BLaER1 treated with 17β-estradiol and CSF1 and Interleukin-3, amounts not matched to agents 10 nM and 100 nM (cell line): Measurements from ENCODE around the gene NKX6-2.
A peak's percentile ranks its signal among the peaks of the same experiment; 100 is the strongest.

ENCODE experiments used
- H3K27ac ChIP-seq, 11 experiments: shearing (Covaris generic); formaldehyde crosslinking; 2 replicates each; pipeline ENCODE4 v1.8.1; 2022
- H3K27me3 ChIP-seq, 11 experiments: shearing (Covaris generic); formaldehyde crosslinking; 2 replicates each; pipeline ENCODE4 v1.8.1; 2022
- H3K36me3 ChIP-seq, 11 experiments: shearing (Covaris generic); formaldehyde crosslinking; 2 replicates each; pipeline ENCODE4 v1.8.1; 2022
- H3K4me1 ChIP-seq, 10 experiments: shearing (Covaris generic); formaldehyde crosslinking; 2 replicates each; pipeline ENCODE4 v1.8.1; 2022
- H3K4me2 ChIP-seq, 11 experiments: shearing (Covaris generic); formaldehyde crosslinking; 2 replicates each; pipeline ENCODE4 v1.8.1; 2022
- H3K4me3 ChIP-seq, 10 experiments: shearing (Covaris generic); formaldehyde crosslinking; 2 replicates each; pipeline ENCODE4 v1.8.1; 2022
- H3K9ac ChIP-seq, 11 experiments: shearing (Covaris generic); formaldehyde crosslinking; 2 replicates each; pipeline ENCODE4 v1.8.1; 2022
- H3K9me3 ChIP-seq, 11 experiments: shearing (Covaris generic); formaldehyde crosslinking; replicated peaks in 1 of 11; 2 replicates each; pipeline ENCODE4 v1.8.1; 2022
- H4K20me1 ChIP-seq, 11 experiments: shearing (Covaris generic); formaldehyde crosslinking; 2 replicates each; pipeline ENCODE4 v1.8.1; 2022
- Cebpa-rat ChIP-seq, 11 experiments: shearing (Covaris generic); IDR thresholded peaks; 2 replicates each; pipeline ENCODE4 v1.8.1; 2022

NKX6-2 gene

GRCh38 chr10:132809232-132810140, 23.5 kb upstream of the NKX6-2 start:
- no peak overlapping the region for H3K9ac ChIP-seq
- no peak overlapping the region for H3K4me2 ChIP-seq
- H3K4me3 ChIP-seq = no peak overlapping the region
- no peaks in the 10 kb centered on the region for H3K27me3 ChIP-seq
- peaks cover 0 to 32% (median 21%) of the 10 kb centered on the region in 10 experiments; a peak in 15 of 20 replicates for H3K4me1 ChIP-seq
- H3K27ac ChIP-seq = no peak overlapping the region
- no peak for TF ChIP-seq Cebpa-rat (IDR thresholded peaks at IDR 0.05)
- no peaks in the 10 kb centered on the region for H3K36me3 ChIP-seq
- no peaks in the 10 kb centered on the region for H3K9me3 ChIP-seq
- peaks cover 0 to 21% (median 0%) of the 10 kb centered on the region in 11 experiments; a peak in 2 of 22 replicates for H4K20me1 ChIP-seq

GRCh38 chr10:132808383-132809231, 22.7 kb upstream of the NKX6-2 start:
- H3K4me1 ChIP-seq = peaks cover 0 to 24% (median 18%) of the 10 kb centered on the region in 10 experiments; a peak in 15 of 20 replicates
- no peak overlapping the region for H3K4me3 ChIP-seq
- no peak overlapping the region for H3K27ac ChIP-seq
- H4K20me1 ChIP-seq = peaks cover 0 to 17% (median 0%) of the 10 kb centered on the region in 11 experiments; a peak in 1 of 22 replicates
- no peak overlapping the region for H3K4me2 ChIP-seq
- no peak overlapping the region for H3K9ac ChIP-seq
- H3K36me3 ChIP-seq = no peaks in the 10 kb centered on the region
- no peaks in the 10 kb centered on the region for H3K27me3 ChIP-seq
- no peak for TF ChIP-seq Cebpa-rat (IDR thresholded peaks at IDR 0.05)
- no peaks in the 10 kb centered on the region for H3K9me3 ChIP-seq

GRCh38 chr10:132807621-132808049, 21.7 kb upstream of the NKX6-2 start:
- Histone ChIP-seq H3K4me2 (no peak overlapping the region), H3K27me3 (no peaks in the 10 kb centered on the region), H3K4me3 (no peak overlapping the region), H3K4me1 (peaks cover 0 to 24% (median 18%) of the 10 kb centered on the region in 10 experiments; a peak in 15 of 20 replicates), H3K27ac (no peak overlapping the region), H3K9me3 (no peaks in the 10 kb centered on the region), H3K9ac (no peak overlapping the region), H4K20me1 (peaks cover 0 to 17% (median 0%) of the 10 kb centered on the region in 11 experiments; a peak in 1 of 22 replicates), H3K36me3 (no peaks in the 10 kb centered on the region)
- TF ChIP-seq Cebpa-rat (IDR thresholded peaks at IDR 0.05) = no peak

GRCh38 chr10:132806561-132807003, 20.6 kb upstream of the NKX6-2 start:
- no peak for TF ChIP-seq Cebpa-rat (IDR thresholded peaks at IDR 0.05)

GRCh38 chr10:132806110-132806509, 20.2 kb upstream of the NKX6-2 start:
- peak overlapping the region in 7 of 11 experiments; percentile 45 to 72 (median 67); a peak in 7 of 22 replicates for H3K4me2 ChIP-seq
- no peaks in the 10 kb centered on the region for H3K36me3 ChIP-seq
- H3K27me3 ChIP-seq = no peaks in the 10 kb centered on the region
- peaks cover 0 to 8% (median 6%) of the 10 kb centered on the region in 11 experiments; a peak in 14 of 22 replicates for H3K9me3 ChIP-seq
- no peak overlapping the region for H3K4me3 ChIP-seq
- no peak for TF ChIP-seq Cebpa-rat (IDR thresholded peaks at IDR 0.05)
- peaks cover 0 to 15% (median 0%) of the 10 kb centered on the region in 11 experiments; a peak in 1 of 22 replicates for H4K20me1 ChIP-seq
- H3K4me1 ChIP-seq = peaks cover 0 to 24% (median 18%) of the 10 kb centered on the region in 10 experiments; a peak in 15 of 20 replicates
- H3K27ac ChIP-seq = no peak overlapping the region
- H3K9ac ChIP-seq = no peak overlapping the region

More at GRCh38 chr10:132806561-132807003, 20.6 kb upstream of the NKX6-2 start:
- Histone ChIP-seq H3K4me3 (no peak overlapping the region), H3K27me3 (no peaks in the 10 kb centered on the region), H3K4me1 (peaks cover 0 to 24% (median 18%) of the 10 kb centered on the region in 10 experiments; a peak in 15 of 20 replicates), H3K4me2 (peak overlapping the region in 1 of 11 experiments; percentile 30; a peak in 1 of 22 replicates), H3K9ac (no peak overlapping the region), H3K9me3 (peaks cover 0 to 8% (median 6%) of the 10 kb centered on the region in 11 experiments; a peak in 14 of 22 replicates), H4K20me1 (peaks cover 0 to 17% (median 0%) of the 10 kb centered on the region in 11 experiments; a peak in 1 of 22 replicates), H3K36me3 (no peaks in the 10 kb centered on the region), H3K27ac (no peak overlapping the region)

- Histone ChIP-seq H3K27me3 (no peaks in the 10 kb centered on the region), H3K4me2 (peak overlapping the region in 9 of 11 experiments; percentile 15 to 72 (median 67); a peak in 15 of 22 replicates), H3K9ac (peak overlapping the region in 1 of 11 experiments; percentile 23; a peak in 1 of 22 replicates), H4K20me1 (peaks cover 0 to 11% (median 0%) of the 10 kb centered on the region in 11 experiments; a peak in 1 of 22 replicates), H3K4me3 (no peak overlapping the region), H3K27ac (no peak overlapping the region), H3K36me3 (no peaks in the 10 kb centered on the region), H3K4me1 (peaks cover 0 to 24% (median 18%) of the 10 kb centered on the region in 10 experiments; a peak in 15 of 20 replicates), H3K9me3 (peaks cover 0 to 8% (median 6%) of the 10 kb centered on the region in 11 experiments; a peak in 14 of 22 replicates)
- TF ChIP-seq Cebpa-rat (IDR thresholded peaks at IDR 0.05) = no peak
Observed at GRCh38 chr10:132805599-132805998, 19.7 kb upstream of the NKX6-2 start.

GRCh38 chr10:132804785-132805426, 19.0 kb upstream of the NKX6-2 start:
- Histone ChIP-seq H3K27ac (no peak overlapping the region), H3K9me3 (peaks cover 0 to 8% (median 6%) of the 10 kb centered on the region in 11 experiments; a peak in 14 of 22 replicates), H3K9ac (no peak overlapping the region), H4K20me1 (peaks cover 0 to 4% (median 0%) of the 10 kb centered on the region in 11 experiments; a peak in 1 of 22 replicates), H3K27me3 (no peaks in the 10 kb centered on the region), H3K36me3 (no peaks in the 10 kb centered on the region), H3K4me3 (no peak overlapping the region), H3K4me1 (peaks cover 0 to 26% (median 19%) of the 10 kb centered on the region in 10 experiments; a peak in 15 of 20 replicates), H3K4me2 (peak overlapping the region in 7 of 11 experiments; percentile 47 to 72 (median 69); a peak in 12 of 22 replicates)
- TF ChIP-seq Cebpa-rat (IDR thresholded peaks at IDR 0.05) = no peak

- Histone ChIP-seq H3K4me2 (peak overlapping the region in 2 of 11 experiments; percentile 67 to 71; a peak in 3 of 22 replicates), H3K9me3 (peaks cover 0 to 8% (median 6%) of the 10 kb centered on the region in 11 experiments; a peak in 14 of 22 replicates), H3K27me3 (no peaks in the 10 kb centered on the region), H3K27ac (no peak overlapping the region), H4K20me1 (no peaks in the 10 kb centered on the region; a peak in 1 of 22 replicates), H3K36me3 (no peaks in the 10 kb centered on the region), H3K4me1 (peaks cover 0 to 30% (median 20%) of the 10 kb centered on the region in 10 experiments; a peak in 15 of 20 replicates), H3K9ac (no peak overlapping the region), H3K4me3 (no peak overlapping the region)
- TF ChIP-seq Cebpa-rat (IDR thresholded peaks at IDR 0.05) = no peak
Observed at GRCh38 chr10:132804287-132804686, 18.3 kb upstream of the NKX6-2 start.
